ENCODE measurements around the gene NEGR1.

NEGR1 gene

DNA sequence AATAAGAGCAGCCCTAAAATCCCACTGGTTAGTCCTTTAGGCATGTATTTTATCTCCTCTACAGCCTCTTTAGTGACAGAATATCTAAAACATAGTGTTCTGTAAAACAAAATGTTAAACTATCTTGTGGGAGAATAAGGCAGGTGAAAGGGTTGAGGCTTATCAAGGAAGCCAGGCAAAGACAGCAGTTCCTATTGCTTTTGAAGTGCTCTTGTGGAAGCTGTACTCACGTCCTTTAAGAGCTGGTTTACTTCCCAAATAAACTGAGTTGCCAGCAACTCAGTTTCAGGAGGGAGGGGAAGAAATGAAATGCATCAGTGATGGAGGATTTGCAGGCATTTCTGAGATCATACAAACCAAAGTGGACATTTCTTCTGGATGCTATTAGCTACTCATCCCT, 671.9 kb downstream of the NEGR1 start:
- FAIRE-seq = no peak

DNA sequence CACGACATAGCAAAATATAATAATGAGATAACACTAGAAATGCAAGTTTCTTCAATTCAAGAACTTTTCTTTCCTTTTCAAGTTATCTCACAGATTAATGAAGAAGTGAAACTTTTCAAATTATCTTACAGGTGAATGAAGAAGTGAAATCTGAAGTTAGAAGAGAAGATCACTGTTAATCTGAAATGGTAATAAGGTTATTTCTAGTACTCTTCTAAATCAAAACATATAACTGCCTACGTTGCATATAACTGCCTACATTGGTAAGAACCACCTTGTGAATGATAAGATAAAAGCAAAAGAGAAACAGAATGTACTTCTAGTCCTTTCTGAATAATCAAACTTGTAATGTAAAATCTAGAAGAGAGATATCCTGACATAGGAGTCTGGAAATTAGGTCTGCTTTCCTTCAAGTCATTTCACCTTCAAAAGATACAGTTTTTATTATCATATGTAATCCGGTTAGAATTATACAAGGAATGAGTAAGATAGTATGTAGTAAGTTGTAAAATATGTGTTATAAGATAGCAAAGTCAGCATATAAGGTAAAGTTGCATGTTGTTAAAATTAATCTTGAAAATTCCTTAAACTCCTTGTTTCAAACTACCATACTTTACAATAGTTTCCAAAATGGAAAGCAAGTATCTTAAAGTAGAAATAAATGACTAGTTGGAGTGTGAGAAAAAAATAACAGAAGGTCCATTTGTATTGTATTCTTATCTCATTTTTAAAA, 679.1 kb downstream of the NEGR1 start:
- FAIRE-seq = no peak

- FAIRE-seq = no peak
These were observed 682.3 kb downstream of the NEGR1 start for GRCh38 chr1:71600023-71600422.

DNA sequence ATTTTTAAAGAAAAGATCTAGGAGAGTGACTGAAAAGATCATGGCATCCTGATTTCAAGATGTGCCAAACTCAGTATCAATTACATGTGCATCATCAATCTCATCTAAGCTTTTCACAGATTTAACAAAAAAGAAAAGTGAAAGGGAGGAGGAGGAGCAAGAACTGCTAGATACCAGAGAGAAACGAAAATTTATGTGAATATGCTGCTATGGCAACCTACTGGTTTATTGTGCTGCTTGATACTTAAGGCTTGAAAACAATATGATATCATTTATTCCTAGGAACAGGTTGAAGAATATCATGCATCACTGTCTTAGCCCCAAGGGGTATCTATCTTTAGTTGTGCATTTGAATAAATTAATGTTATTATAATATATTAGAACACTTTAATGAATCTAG, 683.0 kb downstream of the NEGR1 start:
- FAIRE-seq = peak; percentile 21

- FAIRE-seq = no peak
These were observed 688.8 kb downstream of the NEGR1 start for GRCh38 chr1:71593523-71593922.

GRCh38 chr1:71592646-71593274, 689.6 kb downstream of the NEGR1 start:
- peak; percentile 61 for FAIRE-seq

- no peak for FAIRE-seq
These were observed 693.3 kb downstream of the NEGR1 start for GRCh38 chr1:71589005-71589404.

DNA sequence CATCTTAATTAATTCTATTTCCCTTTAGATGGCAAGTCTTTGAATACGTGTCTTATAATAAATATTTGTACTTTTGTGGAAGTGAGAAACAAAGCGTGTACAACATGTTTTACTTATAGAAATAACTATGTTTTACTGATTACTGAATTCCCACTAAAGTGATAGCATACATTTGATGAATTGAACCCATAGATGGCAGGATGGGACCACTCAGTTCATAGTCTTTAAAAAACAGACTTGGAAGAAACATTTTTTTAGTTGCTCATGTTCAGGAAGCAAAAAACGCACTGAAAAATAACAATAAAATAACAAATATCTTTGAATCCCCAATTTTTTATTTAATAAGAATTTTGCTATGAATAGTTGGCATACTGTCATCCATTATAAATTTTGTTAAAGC, 694.4 kb downstream of the NEGR1 start:
- peak; percentile 5 for FAIRE-seq

GRCh38 chr1:71586030-71586429, 696.3 kb downstream of the NEGR1 start:
- FAIRE-seq = no peak

DNA sequence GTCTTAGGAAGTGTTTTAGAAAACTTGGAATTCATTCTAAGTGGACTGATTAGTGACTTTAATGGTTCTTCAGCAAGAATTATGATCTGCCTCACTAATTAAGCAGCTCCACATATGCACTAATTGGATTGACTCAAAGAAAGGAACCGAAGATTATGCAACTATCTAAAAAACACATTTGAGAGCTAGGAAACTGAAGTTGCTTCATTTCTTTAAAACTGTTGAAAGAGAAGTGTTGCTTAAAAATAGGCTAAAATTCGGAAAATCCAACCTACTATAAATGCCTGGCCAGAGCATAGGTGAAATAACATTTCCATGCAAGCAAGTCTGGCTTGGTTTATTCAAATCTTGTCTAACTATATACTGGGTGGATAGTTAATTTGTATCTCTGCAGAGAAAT, 698.6 kb downstream of the NEGR1 start:
- FAIRE-seq = no peak

GRCh38 chr1:71582673-71583072, 699.7 kb downstream of the NEGR1 start:
- FAIRE-seq = no peak

DNA sequence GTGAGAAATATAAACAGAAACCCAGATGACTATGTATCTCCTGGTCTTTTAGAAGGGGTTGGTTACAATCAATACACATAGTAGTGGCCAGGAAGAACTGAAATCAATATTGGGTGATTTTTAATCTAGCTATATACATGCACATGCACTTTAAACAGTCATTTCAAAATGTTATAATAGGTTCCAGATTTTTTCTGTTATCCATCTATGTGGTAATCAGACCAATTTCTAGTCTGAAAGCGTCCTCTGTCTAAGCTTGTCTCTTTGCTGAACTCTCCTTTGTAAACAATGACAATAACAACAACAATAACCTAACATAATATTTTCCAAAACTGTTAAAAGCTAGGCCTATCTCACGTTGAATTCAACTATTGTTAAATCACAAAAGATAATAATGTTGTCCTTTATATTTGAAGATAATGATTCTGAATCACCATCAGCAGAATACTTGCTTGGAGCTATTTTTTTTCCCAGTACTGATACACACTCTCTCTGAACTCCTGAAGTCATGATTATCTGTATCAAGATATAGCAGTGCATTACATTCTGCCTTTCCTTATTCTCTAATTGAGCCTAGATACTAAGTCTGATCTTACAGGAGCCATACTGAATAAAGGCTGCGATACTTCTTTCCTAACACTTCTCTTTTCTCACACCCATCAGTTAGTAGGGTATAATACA, 704.7 kb downstream of the NEGR1 start:
- FAIRE-seq = no peak

- no peak for FAIRE-seq
These were observed 710.3 kb downstream of the NEGR1 start for GRCh38 chr1:71572038-71572437.

- FAIRE-seq = no peak
These were observed 715.9 kb downstream of the NEGR1 start for GRCh38 chr1:71566413-71566812.

DNA sequence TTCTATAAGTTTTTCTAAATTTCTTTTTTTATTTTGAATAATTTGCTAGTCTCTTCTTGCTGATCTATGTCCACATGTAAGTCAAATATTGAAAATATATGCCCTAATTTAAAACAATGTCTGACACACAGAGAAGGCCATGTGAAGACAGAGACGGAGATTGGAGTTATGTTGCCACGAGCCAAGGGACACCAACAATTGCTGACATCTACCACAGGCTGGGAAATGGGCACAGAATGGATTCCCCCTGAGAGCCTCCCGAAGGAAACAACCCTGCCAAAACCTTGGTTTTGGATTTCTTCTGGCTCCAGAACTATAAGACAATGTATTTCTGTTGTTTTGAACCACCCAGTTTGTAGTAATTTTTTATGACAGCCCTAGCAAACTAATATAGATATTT, 716.5 kb downstream of the NEGR1 start:
- FAIRE-seq = no peak

GRCh38 chr1:71565262-71565661, 717.1 kb downstream of the NEGR1 start:
- no peak for FAIRE-seq

- FAIRE-seq = no peak
These were observed 720.0 kb downstream of the NEGR1 start for GRCh38 chr1:71562298-71562697.

- no peak for FAIRE-seq
These were observed 720.6 kb downstream of the NEGR1 start for GRCh38 chr1:71561729-71562128.

- no peak for FAIRE-seq
These were observed 721.1 kb downstream of the NEGR1 start for GRCh38 chr1:71561206-71561605.

DNA sequence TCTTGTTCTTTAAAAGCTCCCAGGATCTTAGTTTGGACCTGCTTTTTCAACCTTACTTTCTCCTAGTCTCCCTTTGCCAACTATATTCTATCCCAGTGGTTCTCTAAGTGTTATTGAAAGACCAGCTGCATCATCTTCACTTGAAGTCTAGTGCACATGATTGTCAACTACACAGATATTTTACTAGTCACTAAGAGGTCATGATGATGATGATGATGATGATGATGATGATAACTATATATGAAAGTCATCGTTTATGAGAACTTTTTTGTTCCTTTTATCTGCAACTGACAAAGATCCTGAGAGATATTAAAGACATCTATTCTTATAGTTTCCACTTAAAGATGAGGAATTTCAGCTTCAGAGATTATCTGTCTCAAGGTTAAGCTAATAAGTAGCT, 722.5 kb downstream of the NEGR1 start:
- no peak for FAIRE-seq

- FAIRE-seq = no peak
These were observed 725.2 kb downstream of the NEGR1 start for GRCh38 chr1:71557138-71557537.

- no peak for FAIRE-seq
These were observed 733.9 kb downstream of the NEGR1 start for GRCh38 chr1:71548398-71548890.

DNA sequence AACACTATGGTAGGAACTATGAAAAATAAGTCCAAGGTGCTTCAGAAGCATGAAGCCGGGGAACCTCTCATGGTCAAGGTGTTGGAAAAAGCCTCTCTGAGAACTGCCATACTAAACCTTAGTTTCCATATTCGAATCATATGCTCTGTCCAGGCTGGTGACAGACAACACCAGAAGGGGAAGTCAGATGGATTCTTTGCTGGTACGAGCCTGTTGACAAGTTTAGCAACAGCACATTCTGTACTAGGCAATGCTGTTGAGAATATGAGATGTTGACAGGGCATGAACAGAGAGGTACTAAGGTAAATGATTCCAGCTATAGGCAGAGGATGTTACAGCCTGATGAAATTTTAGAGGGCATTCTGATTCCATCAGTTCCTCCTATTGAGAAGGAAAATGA, 740.2 kb downstream of the NEGR1 start:
- no peak for FAIRE-seq

DNA sequence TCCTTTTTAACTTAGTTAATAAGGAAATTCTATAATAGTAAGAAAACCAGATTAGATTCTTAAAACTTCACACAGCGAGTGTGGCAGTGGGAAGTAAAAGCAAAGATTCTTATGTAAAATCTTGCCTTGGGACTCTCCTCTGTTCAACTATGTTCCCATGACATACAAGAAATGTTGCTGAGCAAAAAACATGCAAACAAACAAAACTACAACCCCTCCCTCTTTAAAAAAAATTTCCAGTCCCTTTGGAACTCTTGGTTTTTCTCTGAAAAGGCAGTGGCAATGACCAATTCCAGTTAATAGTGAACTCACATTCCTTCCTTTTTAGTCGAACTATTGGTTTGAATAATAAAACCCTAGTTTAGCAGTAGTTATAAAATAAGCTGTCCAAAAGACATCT, 748.4 kb downstream of the NEGR1 start:
- no peak for FAIRE-seq

Data from islet of Langerhans (tissue), 1 donor.